Activated CD4-positive, alpha-beta memory T cell treated with anti-CD3 and anti-CD28 coated beads, Interleukin-2, amount 10 ng/mL, durations not matched to agents 7 days and 5 days (primary cell): Measurements from ENCODE around the gene KCNV2. TPM values are rescaled to one million over a fixed set of nuclear protein-coding genes. Genes with fewer than 3 reads are reported as not detected.
"Not testable (repeated sequence)": the region's sequence is repeated elsewhere in the genome, so short reads cannot be mapped to it uniquely, and the experiment has no call there.

Experiments used
- CTCF ChIA-PET: fragments of 350-600 bp; sonication (Branson Sonifier 250); formaldehyde crosslinking; loops from one replicate; lab custom pipeline; 2021; ENCODE audit warnings: antibody characterized with exemption, inconsistent platforms; lab: Charles Lee
- POLR2A ChIA-PET: fragments of 350-600 bp; sonication (Branson Sonifier 250); formaldehyde crosslinking; loops from one replicate; lab custom pipeline; 2021; ENCODE audit warnings: antibody characterized with exemption; lab: Charles Lee
- DNase-seq: peaks from one replicate; pipeline ENCODE4 v3.0.0-alpha.2; 2020
- H3K27ac Mint-ChIP-seq: one replicate; pipeline ENCODE4 v1.8.0; 2021; ENCODE audit warnings: mild to moderate bottlenecking, mixed read lengths
- H3K27me3 Mint-ChIP-seq: one replicate; pipeline ENCODE4 v1.8.0; 2021; ENCODE audit warnings: mixed read lengths
- H3K36me3 Mint-ChIP-seq: one replicate; pipeline ENCODE4 v1.8.0; 2021; ENCODE audit warnings: low read depth, mixed read lengths
- H3K4me1 Mint-ChIP-seq: one replicate; pipeline ENCODE4 v1.8.0; 2021; ENCODE audit warnings: mixed read lengths
- H3K4me3 Mint-ChIP-seq: one replicate; pipeline ENCODE4 v1.8.0; 2021; ENCODE audit warnings: mild to moderate bottlenecking, mixed read lengths
- H3K9me3 Mint-ChIP-seq: one replicate; pipeline ENCODE4 v1.8.0; 2021; ENCODE audit warnings: mixed read lengths
- total RNA-seq, 2 experiments: library from RNA; stranded (reverse); gene quantifications; one replicate each; pipeline ENCODE4 v1.2.3, GENCODE V29; 2021

Gene KCNV2
- total RNA-seq, 2 experiments from 2014 or later = not detected

DNA sequence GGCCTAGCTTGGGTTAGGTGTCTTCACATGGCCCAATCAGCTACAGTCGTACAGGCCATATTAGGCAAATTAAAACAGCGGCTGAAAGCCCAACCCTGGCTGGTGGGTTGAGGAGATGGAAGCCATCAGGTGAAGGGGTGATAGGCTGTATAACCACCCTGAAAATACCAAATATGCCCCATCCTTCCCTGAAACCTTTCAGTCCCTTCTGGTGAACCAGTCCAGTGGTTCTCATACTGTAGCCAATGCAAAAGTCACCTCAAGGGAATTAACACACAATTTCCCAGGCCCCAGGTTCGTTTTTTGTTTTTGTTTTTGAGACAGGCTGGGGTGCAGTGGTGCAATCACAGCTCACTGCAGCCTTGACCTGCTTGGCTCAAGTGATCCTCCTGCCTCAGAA lies 19.8 kb upstream of the KCNV2 start:
- Mint-ChIP-seq H3K27me3 (no peaks in the 10 kb centered on the region), H3K36me3 (no peaks in the 10 kb centered on the region), H3K4me1 (no peaks in the 10 kb centered on the region), H3K27ac (no peak overlapping the region), H3K4me3 (no peak overlapping the region), H3K9me3 (no peaks in the 10 kb centered on the region)
- CTCF ChIA-PET = no interaction called here
- DNase-seq = no peak
- POLR2A ChIA-PET = no interaction called here

DNA sequence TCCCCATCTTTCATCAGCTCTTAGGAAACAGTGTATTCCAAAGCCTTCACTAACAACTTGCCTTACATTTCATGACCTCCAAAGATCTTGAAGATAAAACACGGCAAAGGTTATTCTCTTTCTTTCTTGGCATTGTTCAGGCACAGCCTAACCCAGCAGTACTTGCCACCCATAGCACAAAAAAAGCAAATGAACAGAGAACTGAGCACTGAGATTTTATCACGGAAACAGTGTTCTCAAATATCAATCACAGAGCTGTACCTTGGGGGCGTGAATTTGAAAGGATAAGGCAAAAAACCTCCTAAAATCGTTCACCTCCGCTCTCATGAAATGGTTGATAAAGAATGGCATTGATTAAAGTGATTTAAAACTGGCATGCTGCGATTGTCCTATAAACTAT lies 16.9 kb upstream of the KCNV2 start:
- ChIA-PET CTCF (no interaction called here), POLR2A (no interaction called here)
- H3K27me3 Mint-ChIP-seq = no peaks in the 10 kb centered on the region
- no peak for DNase-seq
- H3K4me3 Mint-ChIP-seq = no peak overlapping the region
- no peaks in the 10 kb centered on the region for H3K36me3 Mint-ChIP-seq
- no peak overlapping the region for H3K27ac Mint-ChIP-seq
- no peaks in the 10 kb centered on the region for H3K4me1 Mint-ChIP-seq
- H3K9me3 Mint-ChIP-seq = no peaks in the 10 kb centered on the region

DNA sequence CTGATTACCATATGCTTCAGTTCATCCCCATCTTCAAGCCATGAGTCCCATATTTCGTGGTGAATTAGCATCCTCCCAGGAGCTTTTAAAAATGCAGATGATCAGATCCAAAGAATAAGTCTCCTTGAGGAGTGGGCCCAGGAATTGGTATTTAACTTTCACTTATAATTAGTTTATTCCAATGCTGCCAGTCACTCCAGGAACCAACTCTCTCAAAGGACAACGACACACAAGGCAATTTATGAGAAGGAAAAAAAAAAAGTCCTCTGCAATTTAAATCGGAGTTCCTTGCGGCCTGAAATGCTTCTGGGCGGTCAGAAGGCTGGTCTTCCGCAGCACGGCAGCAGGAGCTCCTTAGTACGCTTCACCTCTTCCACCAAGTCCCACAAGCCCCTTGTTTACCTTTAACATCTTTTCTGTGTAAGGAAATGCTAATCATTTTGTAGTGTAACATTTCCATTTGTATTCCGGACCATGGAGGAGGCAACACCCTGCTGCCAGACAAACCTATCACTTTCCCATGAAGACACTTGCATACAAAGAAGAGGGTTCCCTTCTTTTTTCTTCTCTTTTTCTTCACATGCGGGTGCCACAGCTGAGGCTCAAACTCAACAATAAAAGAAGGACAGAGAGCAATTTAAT lies 16.3 kb upstream of the KCNV2 start:
- DNase-seq = no peak
- ChIA-PET CTCF (no interaction called here), POLR2A (no interaction called here)
- H3K27ac Mint-ChIP-seq = no peak overlapping the region
- H3K4me3 Mint-ChIP-seq = no peak overlapping the region
- H3K9me3 Mint-ChIP-seq = no peaks in the 10 kb centered on the region
- H3K4me1 Mint-ChIP-seq = no peaks in the 10 kb centered on the region
- no peaks in the 10 kb centered on the region for H3K27me3 Mint-ChIP-seq
- H3K36me3 Mint-ChIP-seq = no peaks in the 10 kb centered on the region

DNA sequence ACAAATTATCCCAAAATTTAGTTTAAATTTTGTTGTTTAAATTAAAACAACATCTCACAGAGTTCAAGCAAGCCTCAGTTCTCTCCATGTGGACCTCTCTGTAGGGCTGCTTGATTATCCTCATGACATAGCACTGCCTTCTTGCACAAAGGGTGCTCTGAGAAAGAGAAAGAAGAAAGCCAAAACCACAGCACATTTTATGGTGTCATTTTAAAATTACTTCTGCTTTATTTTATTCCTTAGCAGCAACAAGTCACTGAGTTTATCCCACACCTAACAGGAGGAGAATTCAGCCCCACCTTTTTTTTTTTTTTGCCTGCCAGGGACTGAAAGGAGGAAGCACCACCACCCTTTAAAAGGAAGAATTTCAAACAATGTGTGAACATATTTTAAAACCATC lies 12.8 kb upstream of the KCNV2 start:
- H3K4me1 Mint-ChIP-seq = no peaks in the 10 kb centered on the region
- DNase-seq = no peak
- no peaks in the 10 kb centered on the region for H3K36me3 Mint-ChIP-seq
- H3K9me3 Mint-ChIP-seq = no peaks in the 10 kb centered on the region
- H3K4me3 Mint-ChIP-seq = no peak overlapping the region
- POLR2A ChIA-PET = no interaction called here
- no peak overlapping the region for H3K27ac Mint-ChIP-seq
- H3K27me3 Mint-ChIP-seq = no peaks in the 10 kb centered on the region
- CTCF ChIA-PET = no interaction called here

DNA sequence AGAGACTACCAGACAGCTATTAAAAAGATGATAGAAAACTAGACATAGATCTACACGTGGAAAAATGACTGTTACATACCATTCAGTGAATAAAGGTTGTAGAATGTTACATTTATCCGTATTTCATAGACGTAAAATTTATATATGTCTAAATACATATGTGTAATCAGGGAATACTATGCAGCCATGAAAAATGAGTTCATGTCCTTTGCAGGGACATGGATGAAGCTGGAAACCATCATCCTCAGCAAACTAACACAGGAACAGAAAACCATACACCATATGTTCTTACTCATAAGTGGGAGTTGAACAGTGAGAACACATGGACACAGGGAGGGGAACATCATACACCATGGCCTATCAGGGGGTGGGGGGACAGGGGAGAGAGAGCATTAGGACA lies 10.1 kb upstream of the KCNV2 start:
- H3K36me3 Mint-ChIP-seq, H3K9me3 Mint-ChIP-seq, CTCF ChIA-PET, DNase-seq, H3K27ac Mint-ChIP-seq, POLR2A ChIA-PET, H3K4me1 Mint-ChIP-seq, H3K27me3 Mint-ChIP-seq, H3K4me3 Mint-ChIP-seq: not testable (repeated sequence)

DNA sequence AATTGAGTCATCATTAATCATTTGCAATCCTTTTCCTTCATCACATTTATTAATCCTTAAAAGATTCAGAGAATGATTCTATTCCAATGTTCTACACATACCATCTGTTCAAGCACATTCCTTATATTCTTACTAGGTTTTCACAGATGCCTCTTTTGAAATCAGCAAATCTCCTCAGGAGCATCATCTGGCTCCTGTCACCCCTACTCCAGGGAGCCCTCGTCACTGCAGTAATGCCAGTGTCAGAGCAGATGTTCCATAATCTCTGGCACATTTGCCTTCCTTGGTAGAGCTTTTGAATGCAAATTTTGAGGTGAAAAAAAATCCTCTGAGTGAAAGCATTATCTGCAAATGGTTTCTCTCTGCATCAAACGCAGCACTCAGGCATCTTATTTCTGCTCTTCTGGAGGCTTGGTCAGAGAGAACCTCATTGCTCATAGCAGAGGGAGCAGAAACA lies 7.6 kb upstream of the KCNV2 start:
- peaks cover 2% of the 10 kb centered on the region for H3K9me3 Mint-ChIP-seq

DNA sequence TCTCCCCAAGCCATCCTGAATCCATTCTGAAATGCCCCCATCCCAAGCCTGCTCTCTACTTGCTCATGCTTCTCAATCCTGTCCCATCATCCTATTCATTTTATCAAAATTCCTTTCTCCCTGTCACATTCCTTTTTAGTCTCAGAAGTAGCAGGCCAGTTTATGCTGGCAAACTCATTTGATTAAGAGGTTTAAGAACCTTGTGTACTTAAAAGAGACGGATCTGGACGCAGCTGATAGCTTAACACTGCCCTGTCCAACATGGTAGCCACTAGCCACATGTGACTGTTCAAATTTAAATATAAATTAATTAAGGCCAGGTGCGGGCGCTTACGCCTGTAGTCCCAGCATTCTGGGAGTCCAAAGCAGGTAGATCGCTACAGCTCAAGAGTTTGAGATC lies 5.6 kb upstream of the KCNV2 start:
- no peak overlapping the region for H3K27ac Mint-ChIP-seq
- H3K9me3 Mint-ChIP-seq = peaks cover 2% of the 10 kb centered on the region
- H3K4me1 Mint-ChIP-seq = no peaks in the 10 kb centered on the region
- POLR2A ChIA-PET = no interaction called here
- CTCF ChIA-PET = no interaction called here
- H3K4me3 Mint-ChIP-seq = no peak overlapping the region
- no peaks in the 10 kb centered on the region for H3K36me3 Mint-ChIP-seq
- no peak for DNase-seq
- H3K27me3 Mint-ChIP-seq = no peaks in the 10 kb centered on the region

More for the DNA sequence above, 7.6 kb upstream of the KCNV2 start:
- no peak for DNase-seq
- Mint-ChIP-seq H3K36me3 (no peaks in the 10 kb centered on the region), H3K4me1 (no peaks in the 10 kb centered on the region), H3K27me3 (no peaks in the 10 kb centered on the region), H3K27ac (no peak overlapping the region), H3K4me3 (no peak overlapping the region)
- CTCF ChIA-PET = no interaction called here
- POLR2A ChIA-PET = no interaction called here

DNA sequence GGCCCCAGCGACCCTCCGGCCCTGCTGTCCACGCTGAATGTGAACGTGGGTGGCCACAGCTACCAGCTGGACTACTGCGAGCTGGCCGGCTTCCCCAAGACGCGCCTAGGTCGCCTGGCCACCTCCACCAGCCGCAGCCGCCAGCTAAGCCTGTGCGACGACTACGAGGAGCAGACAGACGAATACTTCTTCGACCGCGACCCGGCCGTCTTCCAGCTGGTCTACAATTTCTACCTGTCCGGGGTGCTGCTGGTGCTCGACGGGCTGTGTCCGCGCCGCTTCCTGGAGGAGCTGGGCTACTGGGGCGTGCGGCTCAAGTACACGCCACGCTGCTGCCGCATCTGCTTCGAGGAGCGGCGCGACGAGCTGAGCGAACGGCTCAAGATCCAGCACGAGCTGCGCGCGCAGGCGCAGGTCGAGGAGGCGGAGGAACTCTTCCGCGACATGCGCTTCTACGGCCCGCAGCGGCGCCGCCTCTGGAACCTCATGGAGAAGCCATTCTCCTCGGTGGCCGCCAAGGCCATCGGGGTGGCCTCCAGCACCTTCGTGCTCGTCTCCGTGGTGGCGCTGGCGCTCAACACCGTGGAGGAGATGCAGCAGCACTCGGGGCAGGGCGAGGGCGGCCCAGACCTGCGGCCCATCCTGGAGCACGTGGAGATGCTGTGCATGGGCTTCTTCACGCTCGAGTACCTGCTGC lies 839 bp downstream of the KCNV2 start:
- H3K27ac Mint-ChIP-seq = no peak overlapping the region
- no peak overlapping the region for H3K4me3 Mint-ChIP-seq
- H3K27me3 Mint-ChIP-seq = no peaks in the 10 kb centered on the region
- POLR2A ChIA-PET = no interaction called here
- peaks cover 4% of the 10 kb centered on the region for H3K36me3 Mint-ChIP-seq
- no peak for DNase-seq
- no peaks in the 10 kb centered on the region for H3K4me1 Mint-ChIP-seq
- H3K9me3 Mint-ChIP-seq = peaks cover 7% of the 10 kb centered on the region
- CTCF ChIA-PET = no interaction called here

DNA sequence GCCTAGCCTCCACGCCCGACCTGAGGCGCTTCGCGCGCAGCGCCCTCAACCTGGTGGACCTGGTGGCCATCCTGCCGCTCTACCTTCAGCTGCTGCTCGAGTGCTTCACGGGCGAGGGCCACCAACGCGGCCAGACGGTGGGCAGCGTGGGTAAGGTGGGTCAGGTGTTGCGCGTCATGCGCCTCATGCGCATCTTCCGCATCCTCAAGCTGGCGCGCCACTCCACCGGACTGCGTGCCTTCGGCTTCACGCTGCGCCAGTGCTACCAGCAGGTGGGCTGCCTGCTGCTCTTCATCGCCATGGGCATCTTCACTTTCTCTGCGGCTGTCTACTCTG lies 1.4 kb downstream of the KCNV2 start:
- ChIA-PET CTCF (no interaction called here), POLR2A (no interaction called here)
- no peaks in the 10 kb centered on the region for H3K27me3 Mint-ChIP-seq
- H3K9me3 Mint-ChIP-seq = peaks cover 5% of the 10 kb centered on the region
- H3K4me3 Mint-ChIP-seq = no peak overlapping the region
- no peak for DNase-seq
- H3K4me1 Mint-ChIP-seq = no peaks in the 10 kb centered on the region
- no peak overlapping the region for H3K27ac Mint-ChIP-seq
- H3K36me3 Mint-ChIP-seq = peaks cover 4% of the 10 kb centered on the region

DNA sequence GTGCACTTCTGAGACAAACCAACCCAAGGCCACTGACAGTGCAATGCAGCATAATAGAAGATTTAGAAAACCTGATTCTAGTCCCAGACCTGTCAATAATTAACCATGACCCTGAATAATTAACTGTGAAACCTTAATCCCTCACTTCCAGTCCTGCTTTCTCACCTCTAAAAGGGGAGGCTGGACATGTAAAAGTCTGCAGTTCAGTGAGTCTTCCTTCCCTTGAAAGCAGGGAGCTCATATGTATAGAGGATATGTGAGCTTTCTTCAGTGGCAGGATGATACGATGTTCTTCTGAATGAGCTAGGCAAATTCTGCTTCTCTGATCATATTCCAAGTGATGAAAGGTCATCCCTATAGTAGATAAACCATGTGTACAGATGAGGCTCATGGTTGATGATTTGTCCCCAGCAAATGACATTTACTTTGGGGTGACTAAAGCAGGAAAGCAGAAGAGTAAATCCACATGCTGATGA lies 2.9 kb downstream of the KCNV2 start:
- no peaks in the 10 kb centered on the region for H3K4me1 Mint-ChIP-seq
- no peaks in the 10 kb centered on the region for H3K27me3 Mint-ChIP-seq
- H3K9me3 Mint-ChIP-seq = peaks cover 5% of the 10 kb centered on the region
- ChIA-PET POLR2A (no interaction called here), CTCF (no interaction called here)
- peaks cover 4% of the 10 kb centered on the region for H3K36me3 Mint-ChIP-seq
- no peak overlapping the region for H3K4me3 Mint-ChIP-seq
- no peak overlapping the region for H3K27ac Mint-ChIP-seq
- DNase-seq = no peak

DNA sequence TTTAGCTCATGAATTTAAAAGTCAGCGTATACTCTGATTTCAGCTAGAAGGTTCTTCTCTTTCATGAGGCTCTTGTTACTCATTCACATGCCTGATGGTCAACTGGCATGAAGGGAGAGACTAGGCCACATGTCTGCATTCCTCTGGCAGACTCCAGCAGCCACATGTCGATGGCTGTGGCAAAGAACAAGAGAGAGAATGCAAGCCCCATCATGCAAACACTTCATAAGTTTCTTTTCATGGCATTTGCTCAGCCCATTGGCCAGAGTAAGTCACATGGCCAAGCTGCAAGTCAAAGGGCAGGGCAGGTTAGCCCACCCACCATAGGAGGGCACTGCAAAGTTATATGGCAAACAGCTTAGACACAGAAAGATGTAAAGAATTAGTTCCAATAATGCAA lies 5.4 kb downstream of the KCNV2 start:
- Mint-ChIP-seq H3K36me3 (peaks cover 4% of the 10 kb centered on the region), H3K4me1 (no peaks in the 10 kb centered on the region), H3K27ac (no peak overlapping the region), H3K9me3 (no peaks in the 10 kb centered on the region), H3K27me3 (no peaks in the 10 kb centered on the region), H3K4me3 (no peak overlapping the region)
- peak; percentile 18 for DNase-seq
- ChIA-PET CTCF (no interaction called here), POLR2A (no interaction called here)

DNA sequence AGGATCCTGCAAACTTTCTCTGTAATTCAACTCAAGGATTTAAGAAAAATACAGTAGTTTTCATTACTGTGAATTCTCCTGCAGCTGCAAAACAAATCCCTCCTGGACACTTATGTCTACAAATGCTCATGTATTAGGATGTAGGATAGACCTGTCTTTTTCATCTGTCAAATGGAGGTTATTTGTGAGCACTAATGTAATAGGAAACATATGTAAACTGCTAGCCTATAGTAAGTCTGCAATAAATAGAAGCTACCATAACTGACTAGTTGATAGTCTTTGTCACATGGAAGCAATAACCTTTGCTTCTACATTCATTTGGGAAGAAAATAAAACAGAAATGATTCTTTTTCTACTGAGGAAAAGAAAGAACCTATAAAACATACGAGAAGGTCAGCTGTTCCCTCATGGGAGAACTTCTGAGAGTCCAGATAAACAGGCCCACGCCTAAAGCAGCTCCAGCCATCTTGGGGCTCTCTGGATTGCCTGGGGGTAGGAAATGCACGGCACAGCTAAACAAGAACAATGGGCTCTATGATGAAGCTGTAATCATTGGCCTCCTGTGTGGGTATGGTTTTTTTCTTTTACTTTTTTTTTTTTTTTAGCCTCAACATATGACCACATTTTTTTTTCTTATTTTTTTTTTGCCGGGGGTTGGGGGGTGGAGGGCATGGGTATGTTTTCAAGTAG lies 6.2 kb downstream of the KCNV2 start:
- no peak overlapping the region for H3K4me3 Mint-ChIP-seq
- no peaks in the 10 kb centered on the region for H3K9me3 Mint-ChIP-seq
- no peaks in the 10 kb centered on the region for H3K27me3 Mint-ChIP-seq
- ChIA-PET CTCF (interaction anchor here (0.7 to 1.2 kb wide), 2 partner anchors 10 to 1265 kb away, joined by 3 to 5 read pairs; no protein-coding TSS in a partner anchor), POLR2A (no interaction called here)
- H3K4me1 Mint-ChIP-seq = peaks cover 3% of the 10 kb centered on the region
- peaks cover 4% of the 10 kb centered on the region for H3K36me3 Mint-ChIP-seq
- no peak overlapping the region for H3K27ac Mint-ChIP-seq
- DNase-seq = no peak

DNA sequence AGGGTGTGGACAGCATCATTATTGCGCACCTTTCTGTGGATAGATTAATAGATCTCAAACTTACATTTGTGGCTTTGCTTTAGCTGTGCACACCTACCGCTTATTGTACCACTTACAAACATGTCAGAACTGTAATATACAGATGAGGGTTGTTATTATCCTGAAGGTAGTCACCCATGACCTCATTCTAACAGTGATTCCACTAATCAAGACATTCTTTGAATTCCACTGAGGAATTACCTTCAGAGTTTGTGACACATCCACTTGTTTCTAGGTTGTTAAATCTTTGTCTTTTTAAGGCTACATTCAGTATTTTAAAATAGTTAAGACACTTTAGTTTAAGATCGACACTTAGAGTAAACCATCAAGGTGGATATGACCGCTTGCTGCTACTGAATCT lies 7.8 kb downstream of the KCNV2 start:
- CTCF ChIA-PET = no interaction called here
- H3K4me1 Mint-ChIP-seq = peaks cover 3% of the 10 kb centered on the region

More for the DNA sequence above, 7.8 kb downstream of the KCNV2 start:
- Mint-ChIP-seq H3K4me3 (no peak overlapping the region), H3K36me3 (no peaks in the 10 kb centered on the region), H3K9me3 (no peaks in the 10 kb centered on the region), H3K27me3 (no peaks in the 10 kb centered on the region), H3K27ac (no peak overlapping the region)
- POLR2A ChIA-PET = no interaction called here
- no peak for DNase-seq
